ENCODE results near the gene ZBTB7A.
"Not testable (repeated sequence)": the region's sequence is repeated elsewhere in the genome, so short reads cannot be mapped to it uniquely, and the experiment has no call there.

ZBTB7A gene

DNA sequence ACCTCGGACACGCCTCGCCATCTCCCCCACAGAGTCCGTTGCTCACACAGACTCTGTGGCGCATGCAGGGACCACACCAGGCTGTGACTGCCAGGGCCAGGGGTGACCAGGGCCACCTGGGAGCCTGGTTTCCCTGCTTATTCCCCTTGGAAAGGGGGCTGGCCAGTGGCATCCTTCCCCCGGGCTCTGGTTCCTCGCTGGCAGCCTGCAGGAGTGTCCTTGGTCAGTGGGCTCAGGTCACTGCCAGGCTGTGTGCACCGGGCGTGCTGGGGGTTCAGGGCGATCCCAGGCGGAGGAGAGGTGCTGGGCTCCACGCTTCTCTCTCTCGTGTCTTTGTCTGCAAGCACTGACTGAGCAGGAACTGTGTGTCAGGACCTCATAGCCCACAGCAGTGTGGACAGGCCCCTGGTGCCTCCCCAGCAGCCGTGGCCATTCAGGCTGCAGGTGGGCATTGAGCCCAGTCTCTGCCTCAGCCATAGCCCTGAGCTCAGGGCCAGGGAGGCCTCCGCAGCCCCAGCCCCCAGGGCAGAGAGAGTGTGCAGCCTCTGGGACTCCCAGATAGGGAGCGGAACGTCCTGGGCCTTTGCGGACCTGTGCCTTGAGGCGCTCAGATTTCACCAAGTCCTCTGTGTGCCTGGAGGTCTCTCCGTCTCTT, 52.7 kb downstream of the ZBTB7A start:
- no peak for DNase-seq

DNA sequence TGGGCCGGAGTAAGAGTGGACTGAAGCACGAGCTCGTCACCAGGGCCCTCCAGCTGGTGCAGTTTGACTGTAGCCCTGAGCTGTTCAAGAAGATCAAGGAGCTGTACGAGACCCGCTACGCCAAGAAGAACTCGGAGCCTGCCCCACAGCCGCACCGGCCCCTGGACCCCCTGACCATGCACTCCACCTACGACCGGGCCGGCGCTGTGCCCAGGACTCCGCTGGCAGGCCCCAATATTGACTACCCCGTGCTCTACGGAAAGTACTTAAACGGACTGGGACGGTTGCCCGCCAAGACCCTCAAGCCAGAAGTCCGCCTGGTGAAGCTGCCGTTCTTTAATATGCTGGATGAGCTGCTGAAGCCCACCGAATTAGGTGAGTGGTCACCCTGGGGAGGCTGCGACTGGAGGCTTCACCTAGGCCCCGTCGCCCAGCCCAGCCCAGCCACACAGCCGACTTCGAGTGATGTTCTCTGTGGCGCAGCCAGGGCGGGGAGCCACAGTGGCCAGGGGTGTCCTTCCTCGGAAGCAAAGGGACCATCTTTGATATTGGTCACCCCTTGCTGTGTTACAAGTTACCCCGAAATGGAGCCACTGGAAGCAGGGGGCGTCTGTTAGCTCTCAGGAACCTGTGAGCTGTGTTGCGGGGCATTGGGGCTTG, 53.6 kb downstream of the ZBTB7A start:
- DNase-seq, result no peak

DNA sequence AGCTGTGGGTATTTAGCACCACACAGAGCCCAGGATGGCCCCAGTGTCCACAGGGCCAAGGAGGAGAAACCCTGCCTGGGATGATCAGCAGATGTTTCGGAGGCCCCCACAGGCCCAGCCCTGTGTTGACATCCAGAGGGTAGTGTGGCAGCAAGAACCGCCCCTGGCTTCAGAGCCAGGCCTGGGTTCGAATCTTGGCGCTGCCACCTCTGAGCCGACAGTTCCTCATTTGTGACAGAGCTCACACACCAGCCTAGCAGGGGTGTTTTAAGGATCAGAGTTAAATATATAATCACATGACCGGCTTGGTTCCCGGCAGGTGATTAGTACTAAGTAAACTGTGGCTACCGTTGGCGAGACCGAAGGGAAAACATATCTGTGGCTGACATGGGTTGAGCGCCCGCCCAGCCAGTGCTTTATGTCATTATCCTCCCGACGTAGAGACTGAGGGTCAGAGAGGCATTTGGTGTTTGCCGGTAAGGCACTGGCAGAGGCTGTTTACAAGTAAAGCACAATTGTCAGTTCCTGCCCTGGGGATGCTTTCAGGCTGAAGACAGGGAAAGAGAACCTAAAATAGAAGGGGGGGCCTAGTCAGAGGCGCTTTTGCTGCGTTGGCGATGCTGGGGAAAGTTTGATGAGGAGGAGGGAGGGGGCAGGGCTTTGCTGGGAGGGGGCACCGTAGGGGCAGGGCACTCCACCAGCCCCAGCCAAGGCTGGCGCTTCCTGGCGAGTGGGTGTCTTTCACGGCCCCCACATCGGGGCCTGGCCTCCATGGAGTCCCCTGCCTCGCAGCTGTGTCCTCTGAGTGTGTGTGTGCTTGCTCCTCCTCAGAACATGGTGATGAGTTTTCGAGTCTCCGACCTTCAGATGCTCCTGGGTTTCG, 54.4 kb downstream of the ZBTB7A start:
- DNase-seq, result no peak

DNA sequence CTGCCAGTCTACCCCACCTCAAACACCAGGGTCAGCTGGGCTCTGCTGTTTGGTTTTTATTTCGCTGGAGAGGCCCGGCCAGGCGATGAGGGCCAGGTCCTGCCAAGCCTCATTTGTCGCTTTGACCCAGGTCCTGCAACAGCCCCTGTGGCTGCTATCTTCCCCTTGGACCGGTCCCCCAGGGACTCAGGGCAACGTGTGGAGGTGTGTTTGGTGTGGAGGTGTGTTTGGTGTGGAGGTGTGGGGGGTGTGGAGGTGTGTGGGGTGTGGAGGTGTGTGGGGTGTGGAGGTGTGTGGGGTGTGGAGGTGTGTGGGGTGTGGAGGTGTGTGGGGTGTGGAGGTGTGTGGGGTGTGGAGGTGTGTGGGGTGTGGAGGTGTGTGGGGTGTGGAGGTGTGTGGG, 55.3 kb downstream of the ZBTB7A start:
- not testable (repeated sequence) for DNase-seq

DNA sequence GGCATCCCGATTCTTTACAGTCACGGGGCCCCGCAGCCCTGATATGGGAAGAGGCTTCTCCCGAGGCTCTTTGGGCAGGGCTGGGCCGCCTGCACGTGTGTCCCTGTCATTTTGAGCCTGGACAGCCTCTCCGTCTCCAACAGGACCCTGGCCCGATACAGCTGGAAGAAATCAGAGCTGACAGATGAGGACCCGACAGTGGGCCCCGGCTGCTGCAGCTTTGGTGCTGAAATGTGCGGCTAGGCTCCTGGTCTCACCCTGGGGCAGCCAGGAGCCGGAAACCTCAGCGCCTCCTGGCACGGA, 55.9 kb downstream of the ZBTB7A start:
- no peak for DNase-seq

DNA sequence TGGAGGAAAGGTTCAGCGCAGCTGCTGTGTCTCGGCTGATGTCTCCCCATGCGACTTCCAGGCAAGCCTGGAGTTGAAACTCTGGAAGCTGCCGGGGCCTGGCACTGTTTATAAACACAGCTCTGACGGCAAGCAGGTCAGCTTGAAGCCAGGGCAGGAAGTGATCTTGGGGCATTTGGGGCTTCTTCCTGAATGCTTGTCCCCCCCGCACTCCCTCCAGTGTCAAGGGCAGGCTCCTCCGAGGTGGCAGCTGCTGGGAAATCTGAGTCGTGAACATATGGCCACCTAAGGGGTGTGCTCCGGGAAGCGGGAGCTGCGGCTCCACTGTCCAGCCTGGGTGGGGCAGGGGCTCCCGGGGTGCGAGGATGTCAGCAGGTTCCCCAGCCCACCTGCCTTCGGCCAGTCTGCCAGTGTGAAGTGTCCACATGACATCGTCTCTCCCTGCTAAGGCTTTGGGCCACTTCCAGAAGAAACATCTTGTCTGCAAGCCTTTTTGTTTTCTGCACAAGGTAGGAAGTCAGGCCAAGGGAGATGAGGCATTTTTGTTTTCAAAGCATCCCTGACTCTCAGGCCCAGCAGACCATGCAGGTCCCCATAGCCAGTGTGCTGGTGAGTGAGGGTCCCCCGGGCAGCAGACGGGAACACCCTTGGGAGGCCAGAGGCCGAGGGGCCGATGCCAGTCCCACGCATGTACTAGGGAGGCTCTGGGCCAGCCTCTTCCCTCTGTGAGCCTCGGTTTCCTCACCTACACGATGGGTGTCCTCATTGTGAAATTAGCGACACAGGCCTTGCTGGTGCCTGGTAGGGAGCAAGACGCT, 56.5 kb downstream of the ZBTB7A start:
- DNase-seq, result no peak

DNA sequence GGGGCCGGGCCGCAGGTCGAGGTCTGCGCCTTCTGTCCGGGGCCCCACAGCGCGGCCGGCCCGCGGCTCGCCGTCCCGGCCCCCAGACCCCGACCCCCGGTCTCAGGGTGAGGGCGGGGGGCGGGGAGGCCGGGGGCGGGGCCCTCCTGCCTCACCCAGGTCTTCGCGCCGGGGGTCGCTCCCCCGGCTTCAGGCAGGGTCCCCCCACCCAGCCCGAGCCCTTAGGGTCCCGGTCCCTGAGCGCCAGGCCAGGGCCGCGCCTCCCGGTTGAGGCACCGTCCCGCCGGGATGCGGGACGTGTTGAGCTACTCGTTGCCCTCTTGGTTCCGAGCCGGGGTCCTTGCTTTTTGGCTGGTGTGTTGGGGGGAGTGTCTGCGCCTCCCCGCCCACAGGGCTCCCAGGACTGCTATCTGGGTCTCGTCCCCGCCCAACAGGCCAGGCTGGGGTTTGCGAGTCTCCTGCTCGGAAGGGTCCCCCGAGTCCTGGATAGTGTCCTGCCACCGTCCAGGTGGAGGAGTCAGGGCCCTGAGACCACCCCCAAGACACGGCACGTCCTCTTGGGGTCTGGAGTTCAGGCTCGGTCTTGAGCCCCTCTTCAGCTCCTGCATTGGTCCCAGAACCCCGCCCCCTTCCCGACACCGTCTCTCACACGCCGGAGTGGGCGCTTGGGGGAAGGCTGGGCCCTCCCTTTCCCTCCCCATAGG, 58.7 kb downstream of the ZBTB7A start:
- no peak for DNase-seq

DNA sequence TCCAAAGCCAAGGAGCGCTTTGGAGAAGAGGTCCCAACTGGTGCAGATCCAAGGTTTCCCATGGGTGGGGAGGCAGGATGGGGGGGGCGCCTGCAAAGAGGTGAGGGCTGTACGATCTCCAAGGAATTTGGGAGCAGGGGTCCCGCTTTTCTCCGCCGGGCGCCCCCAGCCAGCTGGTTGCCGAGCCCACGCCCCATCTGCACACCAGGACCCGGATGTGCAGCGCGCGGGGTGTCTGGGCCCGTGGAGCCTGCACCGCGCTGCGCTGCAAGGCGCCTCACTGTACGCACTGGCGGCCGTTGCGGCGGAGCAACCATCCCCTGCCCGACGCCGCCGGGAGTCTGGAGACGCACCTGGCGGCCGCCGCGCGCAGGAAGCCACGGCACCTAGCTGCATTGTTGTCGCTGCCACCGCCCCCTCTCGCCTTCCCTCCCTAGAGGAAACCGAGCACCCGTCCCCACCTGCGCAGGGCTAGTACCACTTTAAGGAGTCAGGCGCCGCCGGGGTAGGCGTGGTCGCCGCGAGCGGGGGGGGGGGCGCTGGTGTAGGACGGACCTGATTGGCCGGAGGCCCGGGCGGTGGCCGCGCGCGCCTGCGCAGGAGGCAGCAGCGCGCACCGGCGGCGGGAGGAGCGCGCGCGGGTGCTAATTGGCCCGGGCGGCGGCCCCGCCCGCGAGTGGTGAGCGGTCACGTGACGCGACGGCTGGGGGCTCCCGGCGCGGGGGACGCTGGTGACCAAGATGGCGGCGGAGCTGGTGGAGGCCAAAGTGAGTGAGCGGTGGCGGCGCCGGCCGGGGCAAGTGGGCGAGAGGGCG, 59.5 kb downstream of the ZBTB7A start, which contains the start of gene PIAS4:
TSS of gene PIAS4 (plus strand) at position 716 of the 815 bp plus-strand sequence. CDS start at position 741, 25 bp downstream.
- peak; percentile 96 for DNase-seq

DNA sequence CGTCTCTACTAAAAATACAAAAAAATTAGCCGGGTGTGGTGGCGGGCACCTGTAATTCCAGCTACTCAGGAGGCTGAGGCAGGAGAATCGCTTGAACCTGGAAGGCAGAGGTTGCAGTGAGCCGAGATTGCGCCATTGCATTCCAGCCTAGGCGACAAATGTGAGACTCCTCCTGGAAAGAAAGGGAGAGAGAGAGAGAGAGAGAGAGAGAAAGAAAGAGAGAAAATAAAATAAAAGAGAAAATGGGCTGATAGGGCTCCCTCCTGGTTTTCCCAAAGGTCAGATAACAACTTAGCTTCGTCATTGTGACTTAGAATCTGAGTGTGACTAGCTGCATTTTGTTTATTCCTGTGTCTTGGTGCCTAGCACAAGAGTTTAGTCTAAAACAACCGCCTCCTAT, 61.3 kb downstream of the ZBTB7A start:
- not testable (repeated sequence) for DNase-seq

DNA sequence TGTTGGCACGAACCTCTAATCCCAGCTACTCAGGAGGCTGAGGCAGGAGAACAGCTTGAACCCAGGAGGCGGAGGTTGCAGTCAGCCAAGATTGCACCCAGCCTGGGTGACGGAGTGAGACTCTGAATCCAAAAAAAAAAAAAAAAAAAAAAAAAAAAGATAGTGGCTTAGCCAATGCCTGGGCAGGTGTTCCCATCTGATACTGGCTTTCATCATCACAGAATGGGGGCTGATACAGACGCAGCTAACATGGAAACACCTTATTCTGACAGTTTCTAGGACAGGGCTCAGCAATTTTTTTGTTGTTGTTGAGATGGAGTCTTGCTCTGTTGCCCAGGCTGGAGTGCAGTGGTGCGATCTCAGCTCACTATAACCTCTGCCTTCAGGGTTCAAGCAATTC, 65.9 kb downstream of the ZBTB7A start:
- not testable (repeated sequence) for DNase-seq

DNA sequence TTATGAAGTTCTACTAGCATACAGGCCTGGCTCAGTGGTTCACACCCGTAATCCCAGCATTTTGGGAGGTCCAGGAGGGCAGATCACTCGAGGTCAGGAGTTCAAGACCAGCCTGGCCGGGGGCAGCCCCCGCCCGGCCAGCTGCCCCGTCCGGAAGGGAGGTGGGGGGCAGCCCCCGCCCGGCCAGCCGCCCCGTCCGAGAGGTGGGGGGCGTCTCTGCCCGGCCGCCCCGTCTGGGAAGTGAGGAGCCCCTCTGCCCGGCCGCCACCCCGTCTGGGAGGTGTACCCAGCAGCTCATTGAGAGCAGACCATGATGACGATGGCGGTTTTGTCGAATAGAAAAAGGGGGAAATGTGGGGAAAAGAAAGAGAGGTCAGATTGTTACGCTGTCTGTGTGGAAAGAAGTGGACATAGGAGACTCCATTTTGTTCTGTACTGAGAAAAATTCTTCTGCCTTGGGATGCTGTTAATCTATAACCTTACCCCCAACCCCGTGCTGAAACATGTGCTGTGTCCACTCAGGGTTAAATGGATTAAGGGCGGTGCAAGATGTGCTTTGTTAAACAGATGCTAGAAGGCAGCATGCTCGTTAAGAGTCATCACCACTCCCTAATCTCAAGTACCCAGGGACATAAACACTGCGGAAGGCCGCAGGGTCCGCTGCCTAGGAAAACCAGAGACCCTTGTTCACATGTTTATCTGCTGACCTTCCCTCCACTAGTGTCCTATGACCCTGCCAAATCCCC, 67.9 kb downstream of the ZBTB7A start:
- DNase-seq, result not testable (repeated sequence)

DNA sequence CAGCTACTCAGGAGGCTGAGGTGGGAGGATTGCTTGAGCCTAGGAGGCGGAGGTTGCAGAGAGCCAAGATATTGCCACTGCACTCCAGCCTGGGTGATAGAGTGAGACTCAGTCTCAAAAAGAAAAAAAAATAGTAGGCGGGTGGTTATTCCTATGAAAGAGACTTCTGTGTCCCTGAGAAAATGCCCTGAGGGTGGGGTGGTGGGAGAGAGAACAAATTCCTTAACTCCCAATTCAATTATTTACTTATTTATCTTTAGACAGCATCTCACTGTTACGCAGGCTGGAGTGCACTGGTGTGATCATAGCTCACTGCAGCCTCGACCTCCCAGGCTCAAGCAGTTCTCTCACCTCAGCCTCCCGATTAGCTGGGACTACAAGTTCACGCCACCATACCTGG, 71.1 kb downstream of the ZBTB7A start:
- DNase-seq, result no peak

Data from CD4-positive, alpha-beta T cell treated with Interleukin-21 for 1 hour (primary cell).